HG02759 (cell line): ENCODE results near the gene TATDN2.

Experiments used
- ATAC-seq: cut with Tn5 transposase; IDR thresholded peaks from one replicate; pipeline ENCODE4 v1.9.1; 2021; ENCODE audit warnings: mild to moderate bottlenecking, moderate library complexity; ENCODE audit not compliant: unreplicated experiment

TATDN2 gene

GRCh38 chr3:10312861-10313260 is 64.6 kb downstream of the TATDN2 start:
- no peak for ATAC-seq

GRCh38 chr3:10315101-10315500 is 66.8 kb downstream of the TATDN2 start:
- no peak for ATAC-seq

- ATAC-seq, result no peak
These were observed 67.6 kb downstream of the TATDN2 start for GRCh38 chr3:10315771-10316344.

GRCh38 chr3:10317311-10317960 is 69.2 kb downstream of the TATDN2 start:
- no peak for ATAC-seq

- no peak for ATAC-seq
These were observed 69.7 kb downstream of the TATDN2 start for GRCh38 chr3:10317961-10318350.

GRCh38 chr3:10319251-10319650 is 71.0 kb downstream of the TATDN2 start:
- ATAC-seq, result no peak

- ATAC-seq, result no peak
These were observed 71.5 kb downstream of the TATDN2 start for GRCh38 chr3:10319804-10320203.

- ATAC-seq, result no peak
These were observed 72.0 kb downstream of the TATDN2 start for GRCh38 chr3:10320320-10320677.

- ATAC-seq, result no peak
These were observed 73.5 kb downstream of the TATDN2 start for GRCh38 chr3:10321630-10322351.

- no peak for ATAC-seq
These were observed 74.1 kb downstream of the TATDN2 start for GRCh38 chr3:10322352-10322710.

- no peak for ATAC-seq
These were observed 79.3 kb downstream of the TATDN2 start for GRCh38 chr3:10327592-10327991.

GRCh38 chr3:10328460-10329071 is 80.3 kb downstream of the TATDN2 start:
- no peak for ATAC-seq

- no peak for ATAC-seq
These were observed 81.3 kb downstream of the TATDN2 start for GRCh38 chr3:10329495-10330015.

GRCh38 chr3:10330319-10330718 is 82.1 kb downstream of the TATDN2 start:
- no peak for ATAC-seq
